DOHH2 (cell line): ENCODE data around the gene CD274.
"Not testable (repeated sequence)": the region's sequence is repeated elsewhere in the genome, so short reads cannot be mapped to it uniquely, and the experiment has no call there.

Experiments used
- EZH2phosphoT487 ChIP-seq: fragments of 200-600 bp; sonication (generic); IDR thresholded peaks from 2 replicates; pipeline ENCODE4 v1.6.1; 2017; ENCODE audit warnings: borderline replicate concordance, mild to moderate bottlenecking, antibody characterized with exemption, low read length, moderate library complexity, mixed read lengths
- TF ChIP-seq, protein P1 (sequence below): fragments of 200-600 bp; sonication (generic); IDR thresholded peaks from one replicate; pipeline ENCODE4 v1.5.1; 2014; ENCODE audit warnings: antibody characterized with exemption, mild to moderate bottlenecking, low read depth, low read length; ENCODE audit not compliant: poor library complexity, severe bottlenecking

DNA sequence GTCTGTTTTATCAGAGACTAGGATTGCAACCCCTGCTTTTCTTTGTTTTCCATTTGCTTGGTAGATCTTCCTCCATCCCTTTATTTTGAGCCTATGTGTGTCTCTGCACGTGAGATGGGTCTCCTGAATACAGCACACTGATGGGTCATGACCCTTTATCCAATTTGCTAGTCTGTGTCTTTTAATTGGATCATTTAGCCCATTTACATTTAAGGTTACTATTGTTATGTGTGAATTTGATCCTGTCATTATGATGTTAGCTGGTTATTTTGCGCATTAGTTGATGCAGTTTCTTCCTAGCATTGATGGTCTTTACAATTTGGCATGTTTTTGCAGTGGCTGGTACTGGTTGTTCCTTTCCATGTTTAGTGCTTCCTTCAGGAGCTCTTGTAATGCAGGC lies 25.3 kb downstream of the CD274 start:
- TF ChIP-seq, protein P1, sequence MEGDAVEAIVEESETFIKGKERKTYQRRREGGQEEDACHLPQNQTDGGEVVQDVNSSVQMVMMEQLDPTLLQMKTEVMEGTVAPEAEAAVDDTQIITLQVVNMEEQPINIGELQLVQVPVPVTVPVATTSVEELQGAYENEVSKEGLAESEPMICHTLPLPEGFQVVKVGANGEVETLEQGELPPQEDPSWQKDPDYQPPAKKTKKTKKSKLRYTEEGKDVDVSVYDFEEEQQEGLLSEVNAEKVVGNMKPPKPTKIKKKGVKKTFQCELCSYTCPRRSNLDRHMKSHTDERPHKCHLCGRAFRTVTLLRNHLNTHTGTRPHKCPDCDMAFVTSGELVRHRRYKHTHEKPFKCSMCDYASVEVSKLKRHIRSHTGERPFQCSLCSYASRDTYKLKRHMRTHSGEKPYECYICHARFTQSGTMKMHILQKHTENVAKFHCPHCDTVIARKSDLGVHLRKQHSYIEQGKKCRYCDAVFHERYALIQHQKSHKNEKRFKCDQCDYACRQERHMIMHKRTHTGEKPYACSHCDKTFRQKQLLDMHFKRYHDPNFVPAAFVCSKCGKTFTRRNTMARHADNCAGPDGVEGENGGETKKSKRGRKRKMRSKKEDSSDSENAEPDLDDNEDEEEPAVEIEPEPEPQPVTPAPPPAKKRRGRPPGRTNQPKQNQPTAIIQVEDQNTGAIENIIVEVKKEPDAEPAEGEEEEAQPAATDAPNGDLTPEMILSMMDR = not testable (repeated sequence)
- TF ChIP-seq EZH2phosphoT487 = not testable (repeated sequence)
